K562 (cell line): ENCODE measurements around the gene ST3GAL5. TPM values are rescaled to one million over a fixed set of nuclear protein-coding genes. Genes with fewer than 3 reads are reported as not detected.
A peak's percentile ranks its signal among the peaks of the same experiment; 100 is the strongest.

Experiments used
- CXXC5 ChIP-seq: fragments of 250-450 bp; sonication (Bioruptor Pico); IDR thresholded peaks from 2 replicates; pipeline ENCODE4 v1.8.0; 2022; ENCODE audit warnings: inconsistent platforms, mild to moderate bottlenecking, moderate library complexity
- GABPB2 ChIP-seq: fragments of 250-450 bp; sonication (Bioruptor Pico); conservative IDR thresholded peaks from 2 replicates; pipeline ENCODE4 v1.5.1; 2021; ENCODE audit warnings: mild to moderate bottlenecking
- HNRNPL ChIP-seq: fragments of 200-400 bp; formaldehyde crosslinking; IDR thresholded peaks from 2 replicates; pipeline ENCODE4 v1.6.1; 2017; ENCODE audit warnings: low read depth, mild to moderate bottlenecking, low read length
- NCOA2 ChIP-seq, 2 experiments: fragments of 450-650 bp; IDR thresholded peaks; 2 replicates each; pipeline ENCODE4 v1.6.1; 2018; ENCODE audit warnings: mild to moderate bottlenecking in 2 of 2, moderate library complexity in 1 of 2; ENCODE audit not compliant: partially characterized antibody in 2 of 2
- NR2C2 ChIP-seq, 2 experiments: fragments of 200-800 bp in 1 of 2; sonication (Bioruptor generic) in 1 of 2; sonication (generic) in 1 of 2; formaldehyde crosslinking in 1 of 2; IDR thresholded peaks; 2 replicates each; pipeline versions ENCODE4 v1.6.1 to v1.8.0; 2016 to 2022; ENCODE audit warnings: mild to moderate bottlenecking in 1 of 2, missing compliant biosample characterization in 1 of 2, missing genetic modification characterization in 1 of 2, missing genetic modification reagents in 1 of 2
- SETDB1 ChIP-seq: IDR thresholded peaks from one replicate; pipeline ENCODE4 v1.6.1; 2012; ENCODE audit warnings: low read length, control low read depth, inconsistent platforms
- SMAD1 ChIP-seq: fragments of 150-350 bp; IDR thresholded peaks from 2 replicates; pipeline ENCODE4 v1.6.1; 2014; ENCODE audit warnings: low read length, low read depth; ENCODE audit not compliant: partially characterized antibody
- SMAD4 ChIP-seq: fragments of 250-450 bp; sonication (Bioruptor Pico); conservative IDR thresholded peaks from 2 replicates; pipeline ENCODE4 v1.8.0; 2021; ENCODE audit warnings: inconsistent platforms, mild to moderate bottlenecking, moderate library complexity
- SRSF7 ChIP-seq: fragments of 200-400 bp; formaldehyde crosslinking; optimal IDR thresholded peaks from 2 replicates; pipeline ENCODE3; 2017; ENCODE audit warnings: mild to moderate bottlenecking, low read depth, low read length
- ZKSCAN8 ChIP-seq: fragments of 200-800 bp; sonication (Bioruptor generic); IDR thresholded peaks from 2 replicates; pipeline ENCODE4 v1.6.1; 2016; ENCODE audit warnings: missing genetic modification characterization, missing compliant biosample characterization
- ZNF239 ChIP-seq: fragments of 250-450 bp; sonication (Bioruptor Pico); IDR thresholded peaks from 2 replicates; pipeline ENCODE4 v1.4.0; 2020; ENCODE audit warnings: mild to moderate bottlenecking
- ZNF311 ChIP-seq: fragments of 250-450 bp; sonication (Bioruptor Pico); IDR thresholded peaks from 2 replicates; pipeline ENCODE4 v1.4.0; 2020; ENCODE audit warnings: mild to moderate bottlenecking, moderate library complexity
- ZNF384 ChIP-seq: IDR thresholded peaks from 2 replicates; pipeline ENCODE4 v1.6.1; 2012; ENCODE audit warnings: low read depth, low read length, improper control_type of control experiment
- polyA plus RNA-seq, 8 experiments: library from polyadenylated mRNA; depleted of rRNA in 4 of 8; stranded (reverse) in 5 of 8; unstranded in 3 of 8; fragments of >200 nt; fragmentation: Nextera tagmentation in 2 of 8; fragmentation: Illumina TruSeq in 1 of 8; extraction: Ambion mirVana in 2 of 8; extraction: Trizol in 1 of 8; gene quantifications; 2 replicates each; pipeline versions ENCODE4 v1.2.1 to v1.2.3, GENCODE V29; 2011 to 2014; ENCODE audit warnings: inconsistent platforms in 1 of 8, missing spikeins in 1 of 8
- total RNA-seq, 7 experiments: library from RNA; depleted of rRNA in 6 of 7; stranded (reverse); fragments of >200 nt in 6 of 7; fragmentation: Illumina TruSeq in 2 of 7; extraction: Trizol in 2 of 7; gene quantifications; 2 replicates each; pipeline versions ENCODE4 v1.2.1 to v1.2.3, GENCODE V29; 2011 to 2021; ENCODE audit warnings: low replicate concordance in 1 of 7
- TF ChIP-seq, protein P1 (sequence below): fragments of 250-450 bp; sonication (Bioruptor Pico); IDR thresholded peaks from 2 replicates; pipeline ENCODE4 v1.4.0; 2020; ENCODE audit warnings: mild to moderate bottlenecking, moderate library complexity
- TF ChIP-seq, protein P2 (sequence below): sonication (generic); formaldehyde crosslinking; IDR thresholded peaks from 2 replicates; pipeline ENCODE4 v1.8.1; 2023; ENCODE audit warnings: mild to moderate bottlenecking, missing genetic modification reagents
- TF ChIP-seq, protein P3 (sequence below): fragments of 250-450 bp; sonication (Bioruptor Pico); IDR thresholded peaks from 2 replicates; pipeline ENCODE4 v1.4.0; 2020; ENCODE audit warnings: mild to moderate bottlenecking, moderate library complexity, borderline replicate concordance
- TF ChIP-seq, protein P4 (sequence below): sonication (generic); formaldehyde crosslinking; IDR thresholded peaks from 2 replicates; pipeline ENCODE4 v1.8.0; 2022; ENCODE audit warnings: missing genetic modification reagents, mild to moderate bottlenecking, borderline replicate concordance

Gene ST3GAL5
- total and polyA plus RNA-seq, 9 of the 15 experiments (the other 6 are each of a cell fraction or from before 2014, with no cell fraction given) = 1.6 to 10.0 (median 4.2) TPM

DNA sequence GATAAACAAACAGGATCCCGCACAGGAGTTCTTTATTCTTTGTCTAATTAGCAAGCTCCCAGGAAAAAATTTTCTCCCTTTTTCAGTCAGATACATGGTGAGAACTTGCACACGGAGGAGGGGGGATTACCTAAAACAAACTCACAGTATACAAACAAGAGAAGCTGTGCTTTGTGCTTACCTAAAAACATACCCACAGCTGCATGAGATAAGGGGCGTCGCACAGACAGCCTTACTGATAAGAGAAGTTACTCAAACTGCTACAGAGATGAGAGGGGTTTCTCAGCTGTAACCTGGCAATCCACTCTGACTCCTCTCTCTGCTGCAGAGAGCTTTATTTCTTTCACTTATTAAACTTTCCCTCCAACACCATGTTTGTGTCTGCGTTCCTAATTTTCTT lies 32.9 kb upstream of the ST3GAL5 start (continued):
- TF ChIP-seq, protein P1, sequence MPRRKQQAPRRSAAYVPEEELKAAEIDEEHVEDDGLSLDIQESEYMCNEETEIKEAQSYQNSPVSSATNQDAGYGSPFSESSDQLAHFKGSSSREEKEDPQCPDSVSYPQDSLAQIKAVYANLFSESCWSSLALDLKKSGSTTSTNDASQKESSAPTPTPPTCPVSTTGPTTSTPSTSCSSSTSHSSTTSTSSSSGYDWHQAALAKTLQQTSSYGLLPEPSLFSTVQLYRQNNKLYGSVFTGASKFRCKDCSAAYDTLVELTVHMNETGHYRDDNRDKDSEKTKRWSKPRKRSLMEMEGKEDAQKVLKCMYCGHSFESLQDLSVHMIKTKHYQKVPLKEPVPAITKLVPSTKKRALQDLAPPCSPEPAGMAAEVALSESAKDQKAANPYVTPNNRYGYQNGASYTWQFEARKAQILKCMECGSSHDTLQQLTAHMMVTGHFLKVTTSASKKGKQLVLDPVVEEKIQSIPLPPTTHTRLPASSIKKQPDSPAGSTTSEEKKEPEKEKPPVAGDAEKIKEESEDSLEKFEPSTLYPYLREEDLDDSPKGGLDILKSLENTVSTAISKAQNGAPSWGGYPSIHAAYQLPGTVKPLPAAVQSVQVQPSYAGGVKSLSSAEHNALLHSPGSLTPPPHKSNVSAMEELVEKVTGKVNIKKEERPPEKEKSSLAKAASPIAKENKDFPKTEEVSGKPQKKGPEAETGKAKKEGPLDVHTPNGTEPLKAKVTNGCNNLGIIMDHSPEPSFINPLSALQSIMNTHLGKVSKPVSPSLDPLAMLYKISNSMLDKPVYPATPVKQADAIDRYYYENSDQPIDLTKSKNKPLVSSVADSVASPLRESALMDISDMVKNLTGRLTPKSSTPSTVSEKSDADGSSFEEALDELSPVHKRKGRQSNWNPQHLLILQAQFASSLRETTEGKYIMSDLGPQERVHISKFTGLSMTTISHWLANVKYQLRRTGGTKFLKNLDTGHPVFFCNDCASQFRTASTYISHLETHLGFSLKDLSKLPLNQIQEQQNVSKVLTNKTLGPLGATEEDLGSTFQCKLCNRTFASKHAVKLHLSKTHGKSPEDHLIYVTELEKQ = no peak
- TF ChIP-seq GABPB2 = no peak
- 0 out of 2 replicates have a peak, but pooled peaks have one; percentile 45 for TF ChIP-seq ZKSCAN8 (CRISPR knock-in tag)
- no peak for TF ChIP-seq SRSF7
- no peak for TF ChIP-seq SMAD1
- TF ChIP-seq SMAD4 = peak; percentile 68
- no peak for TF ChIP-seq ZNF311
- no peak for TF ChIP-seq ZNF384
- TF ChIP-seq NR2C2 (CRISPR knock-in tag; IDR thresholded peaks at IDR 0.05) = no peak
- TF ChIP-seq NR2C2 (tag; IDR thresholded peaks at IDR 0.05) = no peak
- TF ChIP-seq, protein P2, sequence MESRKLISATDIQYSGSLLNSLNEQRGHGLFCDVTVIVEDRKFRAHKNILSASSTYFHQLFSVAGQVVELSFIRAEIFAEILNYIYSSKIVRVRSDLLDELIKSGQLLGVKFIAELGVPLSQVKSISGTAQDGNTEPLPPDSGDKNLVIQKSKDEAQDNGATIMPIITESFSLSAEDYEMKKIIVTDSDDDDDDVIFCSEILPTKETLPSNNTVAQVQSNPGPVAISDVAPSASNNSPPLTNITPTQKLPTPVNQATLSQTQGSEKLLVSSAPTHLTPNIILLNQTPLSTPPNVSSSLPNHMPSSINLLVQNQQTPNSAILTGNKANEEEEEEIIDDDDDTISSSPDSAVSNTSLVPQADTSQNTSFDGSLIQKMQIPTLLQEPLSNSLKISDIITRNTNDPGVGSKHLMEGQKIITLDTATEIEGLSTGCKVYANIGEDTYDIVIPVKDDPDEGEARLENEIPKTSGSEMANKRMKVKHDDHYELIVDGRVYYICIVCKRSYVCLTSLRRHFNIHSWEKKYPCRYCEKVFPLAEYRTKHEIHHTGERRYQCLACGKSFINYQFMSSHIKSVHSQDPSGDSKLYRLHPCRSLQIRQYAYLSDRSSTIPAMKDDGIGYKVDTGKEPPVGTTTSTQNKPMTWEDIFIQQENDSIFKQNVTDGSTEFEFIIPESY = no peak
- TF ChIP-seq NCOA2 (IDR thresholded peaks at IDR 0.05; ENCODE audit: partially characterized antibody in 2 of 2) = no peak
- TF ChIP-seq CXXC5 (CRISPR knock-in tag) = peak; percentile 99
- TF ChIP-seq ZNF239 (CRISPR knock-in tag) = no peak
- TF ChIP-seq, protein P3, sequence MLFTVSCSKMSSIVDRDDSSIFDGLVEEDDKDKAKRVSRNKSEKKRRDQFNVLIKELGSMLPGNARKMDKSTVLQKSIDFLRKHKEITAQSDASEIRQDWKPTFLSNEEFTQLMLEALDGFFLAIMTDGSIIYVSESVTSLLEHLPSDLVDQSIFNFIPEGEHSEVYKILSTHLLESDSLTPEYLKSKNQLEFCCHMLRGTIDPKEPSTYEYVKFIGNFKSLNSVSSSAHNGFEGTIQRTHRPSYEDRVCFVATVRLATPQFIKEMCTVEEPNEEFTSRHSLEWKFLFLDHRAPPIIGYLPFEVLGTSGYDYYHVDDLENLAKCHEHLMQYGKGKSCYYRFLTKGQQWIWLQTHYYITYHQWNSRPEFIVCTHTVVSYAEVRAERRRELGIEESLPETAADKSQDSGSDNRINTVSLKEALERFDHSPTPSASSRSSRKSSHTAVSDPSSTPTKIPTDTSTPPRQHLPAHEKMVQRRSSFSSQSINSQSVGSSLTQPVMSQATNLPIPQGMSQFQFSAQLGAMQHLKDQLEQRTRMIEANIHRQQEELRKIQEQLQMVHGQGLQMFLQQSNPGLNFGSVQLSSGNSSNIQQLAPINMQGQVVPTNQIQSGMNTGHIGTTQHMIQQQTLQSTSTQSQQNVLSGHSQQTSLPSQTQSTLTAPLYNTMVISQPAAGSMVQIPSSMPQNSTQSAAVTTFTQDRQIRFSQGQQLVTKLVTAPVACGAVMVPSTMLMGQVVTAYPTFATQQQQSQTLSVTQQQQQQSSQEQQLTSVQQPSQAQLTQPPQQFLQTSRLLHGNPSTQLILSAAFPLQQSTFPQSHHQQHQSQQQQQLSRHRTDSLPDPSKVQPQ (CRISPR knock-in tag) = no peak
- no peak for TF ChIP-seq SETDB1
- TF ChIP-seq HNRNPL = no peak
- TF ChIP-seq, protein P4, sequence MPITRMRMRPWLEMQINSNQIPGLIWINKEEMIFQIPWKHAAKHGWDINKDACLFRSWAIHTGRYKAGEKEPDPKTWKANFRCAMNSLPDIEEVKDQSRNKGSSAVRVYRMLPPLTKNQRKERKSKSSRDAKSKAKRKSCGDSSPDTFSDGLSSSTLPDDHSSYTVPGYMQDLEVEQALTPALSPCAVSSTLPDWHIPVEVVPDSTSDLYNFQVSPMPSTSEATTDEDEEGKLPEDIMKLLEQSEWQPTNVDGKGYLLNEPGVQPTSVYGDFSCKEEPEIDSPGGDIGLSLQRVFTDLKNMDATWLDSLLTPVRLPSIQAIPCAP (CRISPR knock-in tag) = no peak
